22Rv1 (cell line): ENCODE data around the gene DYNLT2.

Experiments
- H3K27ac ChIP-seq: fragments of 450-650 bp; 2 replicates; pipeline ENCODE4 v1.5.1; 2017
- ZFX ChIP-seq: fragments of 450-650 bp; IDR thresholded peaks from 2 replicates; pipeline ENCODE4 v1.6.1; 2017; ENCODE audit warnings: antibody characterized with exemption, borderline replicate concordance
- TF ChIP-seq, protein P1 (sequence below): fragments of 450-650 bp; IDR thresholded peaks from 2 replicates; pipeline ENCODE4 v1.5.1; 2017; ENCODE audit warnings: mild to moderate bottlenecking

The DYNLT2 gene

DNA sequence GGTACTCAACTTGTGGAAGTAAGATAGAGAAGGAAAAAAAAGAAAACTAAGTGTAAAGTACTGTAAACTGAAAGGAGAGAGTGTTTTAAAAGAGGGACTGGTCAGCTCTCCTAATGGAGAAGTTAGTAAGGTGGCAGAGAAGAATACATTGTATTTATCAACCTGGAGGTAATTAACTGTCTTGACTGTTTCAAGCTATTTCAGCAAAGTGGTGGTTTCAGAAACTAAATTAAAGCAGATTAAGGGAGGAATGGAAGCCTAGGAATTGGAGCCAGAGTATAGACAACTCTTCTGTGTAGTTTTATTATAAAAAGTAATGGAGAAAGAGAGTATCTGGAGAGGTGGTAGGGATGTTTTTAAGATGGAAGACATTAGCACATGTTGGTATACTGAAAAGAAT lies 24.4 kb downstream of the DYNLT2 start:
- no peak for TF ChIP-seq ZFX
- TF ChIP-seq, protein P1, sequence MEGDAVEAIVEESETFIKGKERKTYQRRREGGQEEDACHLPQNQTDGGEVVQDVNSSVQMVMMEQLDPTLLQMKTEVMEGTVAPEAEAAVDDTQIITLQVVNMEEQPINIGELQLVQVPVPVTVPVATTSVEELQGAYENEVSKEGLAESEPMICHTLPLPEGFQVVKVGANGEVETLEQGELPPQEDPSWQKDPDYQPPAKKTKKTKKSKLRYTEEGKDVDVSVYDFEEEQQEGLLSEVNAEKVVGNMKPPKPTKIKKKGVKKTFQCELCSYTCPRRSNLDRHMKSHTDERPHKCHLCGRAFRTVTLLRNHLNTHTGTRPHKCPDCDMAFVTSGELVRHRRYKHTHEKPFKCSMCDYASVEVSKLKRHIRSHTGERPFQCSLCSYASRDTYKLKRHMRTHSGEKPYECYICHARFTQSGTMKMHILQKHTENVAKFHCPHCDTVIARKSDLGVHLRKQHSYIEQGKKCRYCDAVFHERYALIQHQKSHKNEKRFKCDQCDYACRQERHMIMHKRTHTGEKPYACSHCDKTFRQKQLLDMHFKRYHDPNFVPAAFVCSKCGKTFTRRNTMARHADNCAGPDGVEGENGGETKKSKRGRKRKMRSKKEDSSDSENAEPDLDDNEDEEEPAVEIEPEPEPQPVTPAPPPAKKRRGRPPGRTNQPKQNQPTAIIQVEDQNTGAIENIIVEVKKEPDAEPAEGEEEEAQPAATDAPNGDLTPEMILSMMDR = no peak
- H3K27ac ChIP-seq = no peak overlapping the region

GRCh38 chr6:169726049-169726400 lies 25.3 kb downstream of the DYNLT2 start:
- TF ChIP-seq, protein P1 = no peak
- no peak for TF ChIP-seq ZFX
- no peak overlapping the region for H3K27ac ChIP-seq

DNA sequence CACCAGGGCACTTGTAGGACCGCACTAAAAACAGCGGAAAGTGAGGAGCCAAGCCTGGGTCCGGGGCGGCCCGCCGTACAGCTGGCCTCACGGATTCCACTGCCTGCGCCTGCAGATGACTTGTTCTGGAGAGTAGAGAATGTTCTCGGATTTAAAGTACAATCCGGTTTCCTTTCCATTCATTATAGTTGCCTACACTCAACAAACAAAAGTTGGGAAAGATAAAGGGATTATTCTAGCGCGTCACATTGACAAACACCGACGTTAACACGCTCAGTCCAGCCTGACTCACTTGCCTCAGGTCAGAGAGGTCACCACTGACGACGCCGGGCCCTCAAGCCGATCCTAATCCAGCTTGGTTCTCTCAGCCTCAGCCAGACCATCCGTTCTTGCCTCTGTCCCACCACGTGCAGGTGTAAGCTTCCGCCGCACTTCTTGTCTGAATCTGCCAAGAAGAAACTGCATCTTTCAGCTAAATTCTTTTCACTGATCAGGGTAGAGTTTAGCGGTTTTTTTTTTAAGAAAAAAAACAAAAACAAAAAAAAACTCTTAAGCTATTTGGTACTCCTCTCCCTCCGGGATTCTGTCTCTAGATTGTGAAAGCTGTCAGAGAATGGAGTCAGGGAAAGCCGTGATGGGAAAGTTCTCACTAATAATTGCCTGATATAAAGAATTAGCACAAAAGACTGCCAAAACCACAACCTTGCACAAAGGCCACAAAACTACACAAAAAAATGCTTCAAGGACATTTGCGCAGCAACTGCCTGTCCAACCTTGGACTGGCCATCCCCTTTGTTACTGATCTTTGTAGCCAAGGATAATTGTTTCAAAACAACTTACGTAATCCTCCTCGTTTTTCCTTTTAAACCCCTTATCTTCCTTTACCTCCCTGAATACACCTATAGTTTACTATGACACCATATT lies 26.0 kb downstream of the DYNLT2 start:
- no peak for TF ChIP-seq ZFX
- TF ChIP-seq, protein P1 = no peak
- peak overlapping the region; percentile 49; the same call in 1 of the 2 replicates for H3K27ac ChIP-seq

DNA sequence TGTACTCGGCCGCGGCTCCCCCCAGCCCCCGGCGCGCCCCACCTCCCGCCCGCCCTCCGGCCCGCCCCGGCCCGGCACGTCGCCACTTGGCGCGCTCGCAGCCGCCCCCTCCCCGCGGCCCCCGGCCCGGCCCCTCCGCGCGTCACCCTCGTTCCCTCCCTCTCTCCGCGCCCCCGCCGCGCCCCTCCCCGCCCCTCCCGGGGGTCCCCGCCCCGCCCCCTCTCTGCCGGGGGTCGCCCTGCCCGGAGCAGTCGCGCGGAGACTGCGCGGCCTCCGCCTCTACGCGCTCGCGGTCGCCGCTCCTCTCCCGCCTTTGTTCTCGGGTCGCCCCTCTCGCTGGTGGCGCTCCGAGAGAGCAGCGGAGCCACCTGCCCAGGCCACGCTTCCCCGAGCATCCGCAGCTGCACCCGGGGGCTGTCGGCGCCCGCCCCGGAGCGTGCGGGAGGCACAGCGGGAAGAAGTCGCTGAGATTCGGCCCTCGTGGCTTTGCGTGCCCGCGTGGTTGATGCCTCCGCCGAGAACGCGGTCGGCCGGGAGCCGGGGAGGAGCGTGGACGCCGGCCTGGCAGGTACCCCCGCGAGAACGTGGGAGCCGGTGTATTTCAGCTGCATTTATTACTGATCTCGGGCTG lies 26.8 kb downstream of the DYNLT2 start, which contains the start of gene PHF10:
Gene PHF10 (minus strand): TSS at position 7 of the 631 bp plus-strand sequence. CDS start 569 bp downstream, outside the sequence.
- TF ChIP-seq, protein P1 = no peak
- no peak for TF ChIP-seq ZFX
- H3K27ac ChIP-seq = peak within 1 kb of the TSS; percentile 67

DNA sequence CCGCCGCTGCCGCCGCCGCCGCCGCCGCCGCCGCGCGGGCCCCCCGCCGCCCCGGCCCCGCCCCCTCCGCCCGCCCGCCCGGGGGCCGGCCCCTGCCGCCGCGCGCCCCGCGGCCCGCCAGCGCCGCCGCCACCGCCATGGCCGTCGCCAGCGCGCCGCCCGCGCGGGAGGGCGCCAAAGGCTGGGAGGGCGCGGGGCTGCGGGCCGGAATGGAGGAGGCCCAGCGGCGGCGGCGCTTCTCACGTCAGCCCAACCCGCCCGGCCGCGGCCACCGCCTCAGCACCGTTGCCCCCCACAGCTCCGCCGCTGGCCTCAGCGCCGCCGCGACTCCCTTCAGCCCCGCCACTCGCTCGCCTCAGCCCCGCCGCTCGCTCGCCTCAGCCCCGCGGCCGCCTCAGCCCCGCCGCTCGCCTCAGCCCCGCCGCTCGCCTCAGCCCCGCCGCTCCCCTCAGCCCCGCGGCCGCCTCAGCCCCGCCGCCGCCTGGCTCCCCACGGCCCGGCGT lies 27.3 kb downstream of the DYNLT2 start:
- peak overlapping the region; percentile 49; the same call in 1 of the 2 replicates for H3K27ac ChIP-seq
- TF ChIP-seq, protein P1 = no peak
- TF ChIP-seq ZFX = no peak

DNA sequence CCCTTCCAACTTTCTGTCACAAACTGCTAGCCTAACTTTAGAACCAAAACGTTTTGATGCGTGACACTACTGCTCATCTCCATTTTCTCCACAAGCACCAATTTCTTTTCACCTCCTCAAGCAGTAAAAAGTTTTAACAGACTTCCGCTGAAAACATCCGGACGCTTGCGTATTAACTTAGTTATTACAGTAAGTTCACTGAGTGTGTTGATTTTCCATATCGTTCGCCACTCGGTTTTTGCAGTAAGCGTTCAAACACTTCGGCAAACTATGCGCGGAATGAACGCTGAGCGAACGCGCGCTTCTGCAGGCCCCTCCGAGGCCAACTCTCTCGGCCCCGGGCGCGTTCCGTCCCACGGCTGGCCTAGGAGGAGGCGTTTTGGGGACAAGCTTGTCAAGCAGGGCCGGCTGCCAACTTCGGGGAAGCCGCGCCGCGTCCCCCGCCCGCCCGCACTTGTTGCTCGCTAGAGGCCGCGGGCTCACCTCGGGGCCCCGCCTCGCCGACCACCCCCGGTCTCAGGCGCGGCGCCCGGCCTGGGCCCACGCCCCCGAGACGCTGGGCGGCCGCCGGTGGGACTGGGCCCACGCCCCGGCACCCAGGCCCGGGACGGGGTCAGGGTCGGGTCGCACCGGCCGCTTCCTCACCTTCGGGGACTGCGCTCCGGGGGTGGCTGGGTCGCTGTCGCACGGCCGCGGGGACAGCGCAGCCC lies 28.0 kb downstream of the DYNLT2 start:
- H3K27ac ChIP-seq = peak overlapping the region; percentile 67
- TF ChIP-seq, protein P1 = no peak
- no peak for TF ChIP-seq ZFX
